ENCODE measurements around the gene PTGIR.

- TF ChIP-seq CTCF (IDR thresholded peaks at IDR 0.05), result no peak
- TF ChIP-seq POLR2A (IDR thresholded peaks at IDR 0.05), result no peak
Measured at GRCh38 chr19:46621191-46622117, 3.4 kb downstream of the PTGIR start.
